GM12891 (cell line): ENCODE data around the gene RIPOR3.
A peak's percentile ranks its signal among the peaks of the same experiment; 100 is the strongest.
"Not testable (repeated sequence)": the region's sequence is repeated elsewhere in the genome, so short reads cannot be mapped to it uniquely, and the experiment has no call there.

Experiments
- DNase-seq: peaks from one replicate; pipeline ENCODE4 v3.0.0; 2011; ENCODE audit warnings: low spot score; ENCODE audit not compliant: insufficient read length
- FAIRE-seq: peaks from 2 replicates; lab custom pipeline; 2011; peaks lifted over from hg19 to GRCh38; lab: Jason Lieb, UNC
- PAX5 ChIP-seq: IDR thresholded peaks from 2 replicates; pipeline ENCODE4 v1.6.1; 2011; ENCODE audit warnings: low read length, moderate library complexity, mild to moderate bottlenecking; ENCODE audit not compliant: insufficient read depth, severe bottlenecking
- POLR2A ChIP-seq: IDR thresholded peaks from 2 replicates; pipeline ENCODE4 v1.6.1; 2011; ENCODE audit warnings: low read depth, low read length, control low read depth
- POLR2AphosphoS5 ChIP-seq: IDR thresholded peaks from 2 replicates; pipeline ENCODE4 v1.6.1; 2011; ENCODE audit warnings: low read depth, low read length, control low read depth
- POU2F2 ChIP-seq: IDR thresholded peaks from 2 replicates; pipeline ENCODE4 v1.6.1; 2011; ENCODE audit warnings: low read depth, mild to moderate bottlenecking, control low read depth, low read length, moderate library complexity
- SPI1 ChIP-seq: IDR thresholded peaks from 2 replicates; pipeline ENCODE4 v1.6.1; 2011; ENCODE audit warnings: low read depth, low read length, control low read depth
- TAF1 ChIP-seq: IDR thresholded peaks from 2 replicates; pipeline ENCODE4 v1.6.1; 2011; ENCODE audit warnings: low read depth, low read length, control low read depth

The RIPOR3 gene

GRCh38 chr20:50572938-50573777 is 118.2 kb downstream of the RIPOR3 start:
- FAIRE-seq (no peak), DNase-seq (no peak)
- no peak for TF ChIP-seq POU2F2
- TF ChIP-seq PAX5, result no peak
- TF ChIP-seq POLR2AphosphoS5, result no peak
- no peak for TF ChIP-seq TAF1

GRCh38 chr20:50571466-50571865 is 119.9 kb downstream of the RIPOR3 start:
- no peak for FAIRE-seq
- DNase-seq, result no peak
- TF ChIP-seq TAF1 (no peak), PAX5 (no peak), POU2F2 (no peak), SPI1 (no peak)

- peak; percentile 24; the same call in 1 of the 2 replicates for TF ChIP-seq SPI1
- TF ChIP-seq POU2F2, result 0 out of 2 replicates have a peak, but pooled peaks have one; percentile 24
- TF ChIP-seq POLR2AphosphoS5, result no peak
- peak; percentile 80 for FAIRE-seq
- no peak for DNase-seq
Measured at GRCh38 chr20:50569864-50570836, 121.2 kb downstream of the RIPOR3 start.

GRCh38 chr20:50569487-50569863 is 121.9 kb downstream of the RIPOR3 start:
- not testable (repeated sequence) for DNase-seq
- peak; percentile 61 for FAIRE-seq

- TF ChIP-seq POLR2A (no peak), PAX5 (no peak), SPI1 (no peak), POLR2AphosphoS5 (no peak), POU2F2 (no peak), TAF1 (no peak)
- FAIRE-seq (no peak), DNase-seq (no peak)
Measured at GRCh38 chr20:50568549-50568942, 122.8 kb downstream of the RIPOR3 start.

GRCh38 chr20:50567860-50568548 is 123.3 kb downstream of the RIPOR3 start:
- TF ChIP-seq PAX5 (no peak), SPI1 (no peak), POLR2A (no peak), TAF1 (no peak), POLR2AphosphoS5 (no peak), POU2F2 (no peak)
- FAIRE-seq, result no peak

DNA sequence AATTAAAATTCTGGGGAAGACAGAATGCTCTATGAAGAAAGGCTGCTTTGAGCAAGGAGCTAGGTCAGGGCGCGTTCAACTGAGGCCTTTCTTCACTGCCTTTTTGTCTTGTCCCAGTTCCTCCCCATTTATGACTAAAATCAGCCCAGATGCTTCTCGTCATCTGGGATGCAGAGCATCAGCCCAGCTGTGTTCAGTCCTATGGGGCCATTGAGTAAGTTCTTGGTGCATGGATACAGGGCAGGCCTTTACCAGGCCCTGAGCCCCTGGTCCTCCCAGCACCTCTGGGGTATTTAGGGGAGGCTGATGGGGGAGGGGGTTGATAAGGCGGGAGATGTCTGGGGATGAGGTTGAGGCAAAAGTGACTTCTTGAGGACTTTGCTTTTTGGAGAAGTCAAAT is 125.5 kb downstream of the RIPOR3 start:
- DNase-seq (no peak), FAIRE-seq (no peak)
- TF ChIP-seq TAF1, result no peak
- no peak for TF ChIP-seq SPI1
- no peak for TF ChIP-seq POU2F2
- TF ChIP-seq POLR2A, result no peak
- TF ChIP-seq POLR2AphosphoS5, result no peak
- TF ChIP-seq PAX5, result no peak

More at GRCh38 chr20:50567860-50568548, 123.3 kb downstream of the RIPOR3 start:
- DNase-seq, result no peak

GRCh38 chr20:50565383-50565782 is 126.0 kb downstream of the RIPOR3 start:
- DNase-seq, result no peak
- TF ChIP-seq POLR2A (no peak), POU2F2 (no peak), PAX5 (no peak), POLR2AphosphoS5 (no peak), SPI1 (no peak), TAF1 (no peak)
- no peak for FAIRE-seq

DNA sequence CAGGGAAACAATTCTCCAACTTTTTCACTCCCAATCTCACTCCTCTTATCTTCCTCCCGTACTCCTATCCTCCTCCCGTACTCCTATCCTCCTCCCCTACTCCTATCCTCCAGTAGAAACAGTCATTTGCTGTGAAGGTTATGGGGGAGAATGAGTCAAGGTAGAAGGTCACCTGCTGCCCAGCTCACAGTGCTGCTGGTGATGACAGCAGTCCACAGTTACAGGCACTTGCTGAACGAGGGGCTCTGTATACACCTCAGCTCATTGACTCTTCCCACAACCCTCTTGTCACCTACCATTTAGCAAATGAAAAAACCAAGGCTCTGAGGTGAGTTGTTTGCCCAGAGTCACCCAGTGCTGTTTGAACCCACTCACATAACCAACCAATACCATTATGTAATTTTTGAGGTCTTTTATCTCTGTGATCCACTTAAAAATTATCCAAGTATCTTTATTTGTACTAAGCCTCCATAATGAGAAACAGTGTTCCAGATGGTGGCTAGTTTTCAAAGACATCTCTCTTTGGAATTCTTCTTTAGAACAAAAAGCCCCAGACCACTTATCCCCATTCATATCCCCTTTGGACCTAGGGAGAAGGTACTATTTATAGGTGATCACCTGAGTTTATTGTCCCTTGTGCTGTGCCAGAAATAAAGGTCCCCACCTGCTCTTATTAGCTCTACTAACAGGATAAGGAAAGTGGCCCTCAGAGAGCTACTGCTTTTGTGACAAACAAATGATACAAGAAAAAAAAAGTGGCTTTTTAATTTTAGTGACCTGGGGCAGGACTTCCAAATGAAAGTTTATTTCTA is 128.0 kb downstream of the RIPOR3 start:
- no peak for DNase-seq
- no peak for FAIRE-seq
- TF ChIP-seq POU2F2, result no peak
- no peak for TF ChIP-seq POLR2AphosphoS5
- TF ChIP-seq PAX5, result no peak
- no peak for TF ChIP-seq TAF1
- no peak for TF ChIP-seq POLR2A
- no peak for TF ChIP-seq SPI1
